HEK293 (cell line): ENCODE measurements around the gene ZNF274.
A peak's percentile ranks its signal among the peaks of the same experiment; 100 is the strongest.
"Not testable (repeated sequence)": the region's sequence is repeated elsewhere in the genome, so short reads cannot be mapped to it uniquely, and the experiment has no call there.

Experiments
- CTCF ChIA-PET: fragments of 350-600 bp; formaldehyde crosslinking; extraction: SDS; loops from one replicate; lab custom pipeline; 2021; ENCODE audit warnings: antibody characterized with exemption; lab: Yijun Ruan, JAX
- POLR2A ChIA-PET: fragments of 300-600 bp; formaldehyde crosslinking; extraction: SDS; loops from one replicate; lab custom pipeline; 2020; ENCODE audit warnings: antibody characterized with exemption, inconsistent platforms; lab: Yijun Ruan, JAX
- H3K27ac ChIP-seq: fragments of 200-500 bp; sonication (Bioruptor generic); 2 replicates; pipeline ENCODE4 v1.5.1; 2014; ENCODE audit warnings: low read depth, low read length, control low read depth, inconsistent platforms; ENCODE audit errors: extremely low read depth
- H3K36me3 ChIP-seq, 2 experiments: fragments of 200-500 bp in 1 of 2; sonication (Bioruptor generic) in 1 of 2; 1 replicate in 1 of 2; 2 replicates in 1 of 2; pipeline ENCODE4 v1.5.1; 2014 to 2017; ENCODE audit warnings: inconsistent platforms in 2 of 2, low read length in 2 of 2; ENCODE audit not compliant: control insufficient read depth in 2 of 2, insufficient read depth in 1 of 2
- H3K4me1 ChIP-seq: fragments of 200-500 bp; sonication (Bioruptor generic); 2 replicates; pipeline ENCODE4 v1.5.1; 2014; ENCODE audit warnings: mild to moderate bottlenecking, low read length, inconsistent platforms; ENCODE audit not compliant: control insufficient read depth, insufficient read depth
- H3K4me3 ChIP-seq: 2 replicates; pipeline ENCODE4 v1.5.1; 2011; ENCODE audit warnings: low read depth, mild to moderate bottlenecking, control low read depth, low read length, moderate library complexity
- H3K9me3 ChIP-seq: fragments of 200-500 bp; sonication (Bioruptor generic); 2 replicates; pipeline ENCODE4 v1.5.1; 2014; ENCODE audit warnings: low read depth, low read length, inconsistent platforms; ENCODE audit not compliant: control insufficient read depth, insufficient read depth
- GLIS2 ChIP-seq: fragments of 450-650 bp; formaldehyde crosslinking; IDR thresholded peaks from 2 replicates; pipeline ENCODE4 v1.5.1; 2016; ENCODE audit warnings: missing biosample characterization, missing genetic modification characterization
- PRDM6 ChIP-seq: fragments of 450-650 bp; formaldehyde crosslinking; IDR thresholded peaks from 2 replicates; pipeline ENCODE4 v1.5.1; 2017; ENCODE audit warnings: missing biosample characterization, missing genetic modification characterization
- RBAK ChIP-seq: fragments of 450-650 bp; formaldehyde crosslinking; IDR thresholded peaks from 2 replicates; pipeline ENCODE4 v1.5.1; 2016; ENCODE audit warnings: missing biosample characterization, missing genetic modification characterization
- SP7 ChIP-seq: fragments of 450-650 bp; formaldehyde crosslinking; IDR thresholded peaks from 2 replicates; pipeline ENCODE4 v1.5.1; 2016; ENCODE audit warnings: missing biosample characterization, missing genetic modification characterization
- ZBTB1 ChIP-seq: fragments of 450-650 bp; formaldehyde crosslinking; IDR thresholded peaks from 2 replicates; pipeline ENCODE4 v1.5.1; 2016; ENCODE audit warnings: missing biosample characterization, missing genetic modification characterization
- ZFHX2 ChIP-seq: fragments of 450-650 bp; formaldehyde crosslinking; conservative IDR thresholded peaks from 2 replicates; pipeline ENCODE4 v1.5.1; 2016; ENCODE audit warnings: missing biosample characterization, missing genetic modification characterization
- ZNF157 ChIP-seq: fragments of 450-650 bp; formaldehyde crosslinking; IDR thresholded peaks from 2 replicates; pipeline ENCODE4 v1.5.1; 2016; ENCODE audit warnings: missing biosample characterization, missing genetic modification characterization
- ZNF175 ChIP-seq: fragments of 450-650 bp; formaldehyde crosslinking; IDR thresholded peaks from 2 replicates; pipeline ENCODE4 v1.5.1; 2016; ENCODE audit warnings: missing biosample characterization, missing genetic modification characterization
- ZNF19 ChIP-seq: fragments of 450-650 bp; formaldehyde crosslinking; IDR thresholded peaks from 2 replicates; pipeline ENCODE4; 2016; ENCODE audit warnings: missing biosample characterization, missing genetic modification characterization, low read depth
- ZNF248 ChIP-seq: fragments of 450-650 bp; formaldehyde crosslinking; IDR thresholded peaks from 2 replicates; pipeline ENCODE4 v1.5.1; 2017; ENCODE audit warnings: missing biosample characterization, missing genetic modification characterization
- ZNF266 ChIP-seq: fragments of 450-650 bp; formaldehyde crosslinking; IDR thresholded peaks from 2 replicates; pipeline ENCODE4 v1.5.1; 2016; ENCODE audit warnings: missing biosample characterization, missing genetic modification characterization, low read depth
- ZNF280D ChIP-seq: fragments of 450-650 bp; formaldehyde crosslinking; IDR thresholded peaks from 2 replicates; pipeline ENCODE4 v1.5.1; 2016; ENCODE audit warnings: missing biosample characterization, missing genetic modification characterization
- ZNF311 ChIP-seq: fragments of 450-650 bp; formaldehyde crosslinking; IDR thresholded peaks from 2 replicates; pipeline ENCODE4 v1.5.1; 2017; ENCODE audit warnings: missing biosample characterization, missing genetic modification characterization, borderline replicate concordance
- ZNF341 ChIP-seq: fragments of 450-650 bp; formaldehyde crosslinking; IDR thresholded peaks from 2 replicates; pipeline ENCODE4; 2016; ENCODE audit warnings: low read depth, missing biosample characterization, missing genetic modification characterization
- ZNF416 ChIP-seq: fragments of 450-650 bp; formaldehyde crosslinking; IDR thresholded peaks from 2 replicates; pipeline ENCODE4 v1.5.1; 2016; ENCODE audit warnings: missing biosample characterization, missing genetic modification characterization
- ZNF433 ChIP-seq: fragments of 450-650 bp; formaldehyde crosslinking; IDR thresholded peaks from 2 replicates; pipeline ENCODE4 v1.5.1; 2016; ENCODE audit warnings: missing biosample characterization, missing genetic modification characterization, low read depth
- ZNF510 ChIP-seq: fragments of 450-650 bp; formaldehyde crosslinking; IDR thresholded peaks from 2 replicates; pipeline ENCODE4 v1.5.1; 2018; ENCODE audit warnings: mild to moderate bottlenecking, missing genetic modification characterization, missing biosample characterization; ENCODE audit not compliant: insufficient replicate concordance
- ZNF558 ChIP-seq: fragments of 450-650 bp; formaldehyde crosslinking; IDR thresholded peaks from 2 replicates; pipeline ENCODE4 v1.5.1; 2016; ENCODE audit warnings: missing biosample characterization, missing genetic modification characterization
- ZNF580 ChIP-seq: fragments of 450-650 bp; formaldehyde crosslinking; IDR thresholded peaks from 2 replicates; pipeline ENCODE4 v1.5.1; 2016; ENCODE audit warnings: missing biosample characterization, missing genetic modification characterization
- ZNF629 ChIP-seq: fragments of 450-650 bp; formaldehyde crosslinking; IDR thresholded peaks from 2 replicates; pipeline ENCODE4 v1.5.1; 2017; ENCODE audit warnings: missing biosample characterization, missing genetic modification characterization
- ZNF677 ChIP-seq: fragments of 450-650 bp; IDR thresholded peaks from 2 replicates; pipeline ENCODE4 v1.5.0; 2018; ENCODE audit warnings: missing biosample characterization, mild to moderate bottlenecking, missing genetic modification characterization, moderate library complexity
- ZNF768 ChIP-seq: fragments of 450-650 bp; formaldehyde crosslinking; IDR thresholded peaks from 2 replicates; pipeline ENCODE4 v1.5.1; 2018; ENCODE audit warnings: missing biosample characterization, mild to moderate bottlenecking, missing genetic modification characterization
- ZNF843 ChIP-seq: fragments of 450-650 bp; formaldehyde crosslinking; IDR thresholded peaks from 2 replicates; pipeline ENCODE4 v1.5.1; 2016; ENCODE audit warnings: missing biosample characterization, missing genetic modification characterization
- TF ChIP-seq, protein P1 (sequence below): fragments of 450-650 bp; formaldehyde crosslinking; IDR thresholded peaks from 2 replicates; pipeline ENCODE4 v1.5.1; 2016; ENCODE audit warnings: missing biosample characterization, missing genetic modification characterization
- TF ChIP-seq, protein P2 (sequence below): fragments of 450-650 bp; IDR thresholded peaks from 2 replicates; pipeline ENCODE4 v1.5.1; 2018; ENCODE audit warnings: missing biosample characterization, mild to moderate bottlenecking, missing genetic modification characterization

ZNF274 gene

DNA sequence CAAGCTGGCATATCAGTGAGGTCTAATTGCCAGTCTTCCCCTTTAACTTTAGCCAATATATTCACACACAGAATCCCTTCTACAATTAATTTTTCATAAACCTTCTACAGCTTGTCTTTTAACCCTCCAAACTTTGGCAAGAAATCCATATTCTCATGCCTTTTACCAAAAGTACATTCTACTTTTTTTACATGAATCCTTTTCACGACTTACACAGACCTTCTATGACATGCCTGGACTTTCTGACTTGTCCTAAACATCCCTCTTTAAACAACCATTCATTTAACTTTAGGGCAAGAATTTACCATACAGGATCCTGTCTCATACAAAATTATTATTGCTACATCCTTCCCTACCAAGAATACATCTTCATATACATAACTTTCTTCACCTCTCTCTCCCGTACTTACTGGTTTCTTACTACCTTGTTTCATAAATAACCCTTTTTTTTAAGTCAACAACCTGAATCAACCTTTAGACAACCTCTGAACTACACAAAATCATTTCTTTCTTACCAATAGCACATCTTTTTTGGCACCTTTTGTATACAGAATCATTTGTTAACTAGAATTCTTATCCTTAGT is 69.3 kb downstream of the ZNF274 start (continued):
- TF ChIP-seq ZNF280D (tag by site-specific recombination) (peak; percentile 90), ZNF433 (tag by site-specific recombination) (no peak), ZNF175 (tag by site-specific recombination) (no peak), GLIS2 (no peak), ZNF768 (tag by site-specific recombination) (no peak), ZNF157 (tag by site-specific recombination) (peak; percentile 11; the same call in 1 of the 2 replicates), PRDM6 (tag by site-specific recombination) (no peak), ZNF580 (no peak), ZNF677 (tag by site-specific recombination) (no peak), ZBTB1 (no peak), ZNF341 (tag by site-specific recombination) (no peak), SP7 (0 out of 2 replicates have a peak, but pooled peaks have one; percentile 38), ZNF510 (tag by site-specific recombination) (peak; percentile 70), ZNF311 (tag by site-specific recombination) (peak; percentile 93; the same call in 1 of the 2 replicates), ZNF629 (no peak), RBAK (tag by site-specific recombination) (no peak), ZNF19 (tag by site-specific recombination) (no peak), ZNF248 (no peak), ZFHX2 (tag by site-specific recombination) (no peak), ZNF416 (tag by site-specific recombination) (0 out of 2 replicates have a peak, but pooled peaks have one; percentile 29), ZNF266 (tag by site-specific recombination) (no peak), ZNF558 (tag by site-specific recombination) (0 out of 2 replicates have a peak, but pooled peaks have one; percentile 31), ZNF843 (tag by site-specific recombination) (no peak)
- TF ChIP-seq, protein P1, sequence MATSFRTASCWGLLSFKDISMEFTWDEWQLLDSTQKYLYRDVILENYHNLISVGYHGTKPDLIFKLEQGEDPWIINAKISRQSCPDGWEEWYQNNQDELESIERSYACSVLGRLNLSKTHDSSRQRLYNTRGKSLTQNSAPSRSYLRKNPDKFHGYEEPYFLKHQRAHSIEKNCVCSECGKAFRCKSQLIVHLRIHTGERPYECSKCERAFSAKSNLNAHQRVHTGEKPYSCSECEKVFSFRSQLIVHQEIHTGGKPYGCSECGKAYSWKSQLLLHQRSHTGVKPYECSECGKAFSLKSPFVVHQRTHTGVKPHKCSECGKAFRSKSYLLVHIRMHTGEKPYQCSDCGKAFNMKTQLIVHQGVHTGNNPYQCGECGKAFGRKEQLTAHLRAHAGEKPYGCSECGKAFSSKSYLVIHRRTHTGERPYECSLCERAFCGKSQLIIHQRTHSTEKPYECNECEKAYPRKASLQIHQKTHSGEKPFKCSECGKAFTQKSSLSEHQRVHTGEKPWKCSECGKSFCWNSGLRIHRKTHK (tag by site-specific recombination) = peak; percentile 39; the same call in 1 of the 2 replicates
- TF ChIP-seq, protein P2, sequence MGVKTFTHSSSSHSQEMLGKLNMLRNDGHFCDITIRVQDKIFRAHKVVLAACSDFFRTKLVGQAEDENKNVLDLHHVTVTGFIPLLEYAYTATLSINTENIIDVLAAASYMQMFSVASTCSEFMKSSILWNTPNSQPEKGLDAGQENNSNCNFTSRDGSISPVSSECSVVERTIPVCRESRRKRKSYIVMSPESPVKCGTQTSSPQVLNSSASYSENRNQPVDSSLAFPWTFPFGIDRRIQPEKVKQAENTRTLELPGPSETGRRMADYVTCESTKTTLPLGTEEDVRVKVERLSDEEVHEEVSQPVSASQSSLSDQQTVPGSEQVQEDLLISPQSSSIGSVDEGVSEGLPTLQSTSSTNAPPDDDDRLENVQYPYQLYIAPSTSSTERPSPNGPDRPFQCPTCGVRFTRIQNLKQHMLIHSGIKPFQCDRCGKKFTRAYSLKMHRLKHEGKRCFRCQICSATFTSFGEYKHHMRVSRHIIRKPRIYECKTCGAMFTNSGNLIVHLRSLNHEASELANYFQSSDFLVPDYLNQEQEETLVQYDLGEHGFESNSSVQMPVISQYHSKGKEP (tag by site-specific recombination) = no peak

DNA sequence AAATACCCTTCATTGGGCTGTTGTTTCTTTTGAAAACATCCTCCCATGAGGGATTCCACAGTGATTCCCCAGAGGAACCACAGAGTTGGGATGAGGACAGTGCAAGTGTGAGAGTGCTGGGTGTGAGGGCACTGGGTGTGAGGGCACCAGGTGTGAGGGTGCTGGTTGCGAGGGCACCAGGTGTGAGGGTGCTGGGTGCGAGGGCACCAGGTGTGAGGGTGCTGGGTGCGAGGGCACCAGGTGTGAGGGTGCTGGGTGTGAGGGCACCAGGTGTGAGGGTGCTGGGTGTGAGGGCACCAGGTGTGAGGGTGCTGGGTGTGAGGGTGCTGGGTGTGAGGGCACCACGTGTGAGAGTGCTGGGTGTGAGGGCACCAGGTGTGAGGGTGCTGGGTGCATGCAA is 75.4 kb downstream of the ZNF274 start:
- H3K9me3 ChIP-seq, H3K4me3 ChIP-seq, CTCF ChIA-PET, H3K4me1 ChIP-seq, H3K27ac ChIP-seq, POLR2A ChIA-PET: not testable (repeated sequence)
- peaks cover 28 to 89% of the 10 kb centered on the region in 2 experiments for H3K36me3 ChIP-seq
